GM23248 (cell line): Measurements from ENCODE around the gene QPCTL.
"Not testable (repeated sequence)": the region's sequence is repeated elsewhere in the genome, so short reads cannot be mapped to it uniquely, and the experiment has no call there.

Experiments
- EZH2 ChIP-seq: fragments of 200-600 bp; sonication (generic); IDR thresholded peaks from 2 replicates; pipeline ENCODE4 v1.6.1; 2018; ENCODE audit warnings: antibody characterized with exemption, mild to moderate bottlenecking; ENCODE audit not compliant: insufficient read depth, poor library complexity, severe bottlenecking
- EZH2phosphoT487 ChIP-seq: fragments of 200-600 bp; sonication (generic); IDR thresholded peaks from 2 replicates; pipeline ENCODE4 v1.6.1; 2018; ENCODE audit warnings: antibody characterized with exemption, moderate library complexity, mild to moderate bottlenecking, low read depth; ENCODE audit not compliant: insufficient read depth

DNA sequence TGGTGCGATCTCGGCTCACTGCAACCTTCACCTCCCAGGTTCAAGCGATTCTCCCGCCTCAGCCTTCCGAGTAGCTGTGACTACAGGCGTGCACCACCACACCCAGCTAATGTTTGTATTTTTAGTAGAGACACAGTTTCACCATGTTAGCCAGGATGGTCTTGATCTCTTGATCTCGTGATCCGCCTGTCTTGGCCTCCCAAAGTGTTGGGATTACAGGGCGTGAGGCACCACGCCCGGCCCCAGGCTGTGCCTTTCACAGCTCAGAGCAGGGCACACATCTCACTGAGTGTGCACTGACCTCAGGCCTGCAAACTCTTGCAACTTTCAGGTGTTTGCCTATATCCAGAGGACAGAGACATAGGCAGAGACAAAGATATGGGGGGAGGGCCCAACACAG, 7.4 kb upstream of the QPCTL start:
- TF ChIP-seq EZH2phosphoT487, EZH2: not testable (repeated sequence)
